Esophagus squamous epithelium (tissue), 5 donors: ENCODE results near the gene DUSP16. TPM values are rescaled to one million over a fixed set of nuclear protein-coding genes. Genes with fewer than 3 reads are reported as not detected.

Experiments used
- DNase-seq: peaks from one replicate; lab custom pipeline; 2025; lab: John Stamatoyannopoulos, UW
- H3K27ac ChIP-seq, 4 donors: fragments of 200-600 bp; sonication (generic); one replicate each; pipeline ENCODE4 v1.5.1; 2016 to 2019; ENCODE audit warnings: mild to moderate bottlenecking in 1 of 4
- H3K27me3 ChIP-seq, 4 donors: fragments of 200-600 bp; sonication (generic); 1 replicate in 3 of 4; 2 replicates in 1 of 4; pipeline versions ENCODE4 v1.5.1 to v1.6.0; 2017 to 2021; ENCODE audit warnings: antibody characterized with exemption in 1 of 4
- H3K36me3 ChIP-seq, 3 donors: fragments of 200-600 bp; sonication (generic); one replicate each; pipeline ENCODE4 v1.5.1; 2016 to 2019
- H3K4me1 ChIP-seq, 3 donors: fragments of 200-600 bp; sonication (generic); one replicate each; pipeline ENCODE4 v1.5.1; 2017 to 2019
- H3K4me3 ChIP-seq, 4 donors: fragments of 200-600 bp; sonication (generic); 1 replicate in 3 of 4; 2 replicates in 1 of 4; pipeline ENCODE4 v1.5.1; 2016 to 2019; ENCODE audit warnings: mild to moderate bottlenecking in 2 of 4, moderate library complexity in 1 of 4
- H3K9me3 ChIP-seq, 3 donors: fragments of 200-600 bp; sonication (generic); one replicate each; pipeline ENCODE4 v1.5.1; 2016 to 2019
- CTCF ChIP-seq, 6 experiments: fragments of 450-650 bp in 4 of 6; fragments of 200-600 bp in 2 of 6; sonication (generic) in 2 of 6; IDR thresholded peaks; one replicate each; pipeline ENCODE4 v1.5.1; 2016 to 2019; ENCODE audit warnings: antibody characterized with exemption in 6 of 6, mild to moderate bottlenecking in 4 of 6, moderate library complexity in 4 of 6
- POLR2A ChIP-seq, 4 donors: fragments of 450-650 bp; IDR thresholded peaks; one replicate each; pipeline ENCODE4 v1.6.1; 2017; ENCODE audit warnings: antibody characterized with exemption in 4 of 4, mild to moderate bottlenecking in 4 of 4, moderate library complexity in 3 of 4
- WGBS, 2 donors: methylation state at CpG; one replicate each; pipeline ENCODE4 v1.1.5; 2018; 5-methylcytosine and 5-hydroxymethylcytosine counted together
- intact Hi-C: fragments of 100-400 bp; cut with DNase I; formaldehyde crosslinking; loops from one replicate; pipeline ENCODE4 v1.15.0; 2022
- total RNA-seq, 4 donors: library from RNA; depleted of rRNA; stranded (reverse); fragments of >200 nt; gene quantifications; one replicate each; pipeline ENCODE4 v1.1.0, GENCODE V29; 2016
- donor health status: DM: yes; HTN: yes; CAD: no.

The DUSP16 gene
- total RNA-seq, 4 donors from 2014 or later: 15.6 to 27.9 (median 16.5) TPM

- Histone ChIP-seq H3K27me3 (no peaks in the 10 kb centered on the region), H3K4me3 (no peak overlapping the region), H3K36me3 (peaks cover 0 to 14% (median 0%) of the 10 kb centered on the region in 3 donors), H3K27ac (no peak overlapping the region), H3K9me3 (no peaks in the 10 kb centered on the region), H3K4me1 (peaks cover 0 to 31% (median 4%) of the 10 kb centered on the region in 3 donors)
- WGBS, 2 donors: 98 to 100% methylated on average over 2 of the region's 2 CpGs
- intact Hi-C loops: no loop called here
- TF ChIP-seq CTCF (IDR thresholded peaks at IDR 0.05) (no peak), POLR2A (IDR thresholded peaks at IDR 0.05) (no peak)
- DNase-seq: no peak
These were observed 52.1 kb downstream of the DUSP16 start for GRCh38 chr12:12510551-12510950.

- Histone ChIP-seq H3K27me3 (no peaks in the 10 kb centered on the region), H3K36me3 (peaks cover 0 to 10% (median 0%) of the 10 kb centered on the region in 3 donors), H3K27ac (no peak overlapping the region), H3K4me1 (peaks cover 0 to 36% (median 4%) of the 10 kb centered on the region in 3 donors), H3K4me3 (no peak overlapping the region), H3K9me3 (no peaks in the 10 kb centered on the region)
- DNase-seq: no peak
- WGBS, 2 donors: 86 to 97% methylated on average over 2 of the region's 2 CpGs
- intact Hi-C loops: no loop called here
- TF ChIP-seq POLR2A (IDR thresholded peaks at IDR 0.05) (no peak), CTCF (IDR thresholded peaks at IDR 0.05) (no peak)
These were observed 52.5 kb downstream of the DUSP16 start for GRCh38 chr12:12510141-12510540.

- no peak for TF ChIP-seq CTCF (IDR thresholded peaks at IDR 0.05)
- no peak for DNase-seq
- H3K36me3 ChIP-seq: no peaks in the 10 kb centered on the region
- intact Hi-C loops: no loop called here
- H3K4me3 ChIP-seq: no peak overlapping the region
- H3K9me3 ChIP-seq: no peaks in the 10 kb centered on the region
- H3K27me3 ChIP-seq: no peaks in the 10 kb centered on the region
- H3K27ac ChIP-seq: no peak overlapping the region
- peaks cover 0 to 38% (median 4%) of the 10 kb centered on the region in 3 donors for H3K4me1 ChIP-seq
- WGBS, 2 donors: 74 to 80% methylated on average over 2 of the region's 2 CpGs
These were observed 54.1 kb downstream of the DUSP16 start for GRCh38 chr12:12508612-12509011.

- 82% methylated on average over 1 of the region's 1 CpG for WGBS, 2 donors
- H3K27me3 ChIP-seq: no peaks in the 10 kb centered on the region
- H3K9me3 ChIP-seq: no peaks in the 10 kb centered on the region
- H3K27ac ChIP-seq: peak overlapping the region in 2 of 4 donors; percentile 68 to 77
- peaks cover 0 to 38% (median 4%) of the 10 kb centered on the region in 3 donors for H3K4me1 ChIP-seq
- H3K36me3 ChIP-seq: peaks cover 0 to 5% (median 0%) of the 10 kb centered on the region in 3 donors
- intact Hi-C loops: no loop called here
- DNase-seq: no peak
- no peak for TF ChIP-seq POLR2A (IDR thresholded peaks at IDR 0.05)
- TF ChIP-seq CTCF (IDR thresholded peaks at IDR 0.05): no peak
- H3K4me3 ChIP-seq: no peak overlapping the region
These were observed 55.5 kb downstream of the DUSP16 start for GRCh38 chr12:12507121-12507520.

- DNase-seq: no peak
- Histone ChIP-seq H3K4me3 (peak overlapping the region in 3 of 4 donors; percentile 1 to 38 (median 16)), H3K27ac (peak overlapping the region; percentile 10 to 77 (median 66)), H3K4me1 (peaks cover 0 to 38% (median 4%) of the 10 kb centered on the region in 3 donors), H3K9me3 (no peaks in the 10 kb centered on the region), H3K27me3 (no peaks in the 10 kb centered on the region), H3K36me3 (peaks cover 0 to 11% (median 0%) of the 10 kb centered on the region in 3 donors)
- intact Hi-C loops: no loop called here
- WGBS, 2 donors: 60 to 87% methylated on average over 3 of the region's 3 CpGs
- TF ChIP-seq CTCF (IDR thresholded peaks at IDR 0.05) (no peak), POLR2A (IDR thresholded peaks at IDR 0.05) (no peak)
These were observed 56.2 kb downstream of the DUSP16 start for GRCh38 chr12:12506496-12506890.
